Measurements from ENCODE around the gene PDE9A.

- no peak for TF ChIP-seq EZH2 (IDR thresholded peaks at IDR 0.05; ENCODE audit: low read depth)
- TF ChIP-seq, protein P1, sequence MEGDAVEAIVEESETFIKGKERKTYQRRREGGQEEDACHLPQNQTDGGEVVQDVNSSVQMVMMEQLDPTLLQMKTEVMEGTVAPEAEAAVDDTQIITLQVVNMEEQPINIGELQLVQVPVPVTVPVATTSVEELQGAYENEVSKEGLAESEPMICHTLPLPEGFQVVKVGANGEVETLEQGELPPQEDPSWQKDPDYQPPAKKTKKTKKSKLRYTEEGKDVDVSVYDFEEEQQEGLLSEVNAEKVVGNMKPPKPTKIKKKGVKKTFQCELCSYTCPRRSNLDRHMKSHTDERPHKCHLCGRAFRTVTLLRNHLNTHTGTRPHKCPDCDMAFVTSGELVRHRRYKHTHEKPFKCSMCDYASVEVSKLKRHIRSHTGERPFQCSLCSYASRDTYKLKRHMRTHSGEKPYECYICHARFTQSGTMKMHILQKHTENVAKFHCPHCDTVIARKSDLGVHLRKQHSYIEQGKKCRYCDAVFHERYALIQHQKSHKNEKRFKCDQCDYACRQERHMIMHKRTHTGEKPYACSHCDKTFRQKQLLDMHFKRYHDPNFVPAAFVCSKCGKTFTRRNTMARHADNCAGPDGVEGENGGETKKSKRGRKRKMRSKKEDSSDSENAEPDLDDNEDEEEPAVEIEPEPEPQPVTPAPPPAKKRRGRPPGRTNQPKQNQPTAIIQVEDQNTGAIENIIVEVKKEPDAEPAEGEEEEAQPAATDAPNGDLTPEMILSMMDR (conservative IDR thresholded peaks at IDR 0.05), result no peak
Observed at GRCh38 chr21:42784276-42784675, 130.9 kb downstream of the PDE9A start.
